Measurements from ENCODE around the gene B3GALT6.

B3GALT6 gene

GRCh38 chr1:1207571-1207892 is 24.5 kb upstream of the B3GALT6 start:
- no peak for TF ChIP-seq CTCF (IDR thresholded peaks at IDR 0.05; ENCODE audit: extremely low read depth, missing control alignments)
- DNase-seq (ENCODE audit: low spot score) = no peak

- TF ChIP-seq CTCF (IDR thresholded peaks at IDR 0.05; ENCODE audit: extremely low read depth, missing control alignments) = no peak
- peak; percentile 73 for DNase-seq (ENCODE audit: low spot score)
Observed at GRCh38 chr1:1208713-1209433, 23.2 kb upstream of the B3GALT6 start.

GRCh38 chr1:1210726-1211540 is 21.1 kb upstream of the B3GALT6 start:
- no peak for DNase-seq (ENCODE audit: low spot score)
- TF ChIP-seq CTCF (IDR thresholded peaks at IDR 0.05; ENCODE audit: extremely low read depth, missing control alignments) = no peak

GRCh38 chr1:1211541-1212441 is 20.2 kb upstream of the B3GALT6 start:
- TF ChIP-seq CTCF (IDR thresholded peaks at IDR 0.05; ENCODE audit: extremely low read depth, missing control alignments) = no peak
- no peak for DNase-seq (ENCODE audit: low spot score)

- peak; percentile 84 for DNase-seq (ENCODE audit: low spot score)
- TF ChIP-seq CTCF (IDR thresholded peaks at IDR 0.05; ENCODE audit: extremely low read depth, missing control alignments) = no peak
Observed at GRCh38 chr1:1212780-1213344, 19.2 kb upstream of the B3GALT6 start.

GRCh38 chr1:1213345-1214265 is 18.4 kb upstream of the B3GALT6 start, which contains the start of gene TNFRSF4:
TNFRSF4 (minus strand) TSS chr1:1214153; CDS start chr1:1214127, 26 bp downstream.
- DNase-seq (ENCODE audit: low spot score) = peak; percentile 74
- TF ChIP-seq CTCF (IDR thresholded peaks at IDR 0.05; ENCODE audit: extremely low read depth, missing control alignments) = no peak
